Loucy (cell line): ENCODE results near the gene TRPM1.

Experiments
- H2AFZ ChIP-seq: fragments of 200-600 bp; sonication (generic); 2 replicates; pipeline ENCODE4 v1.6.0; 2016; ENCODE audit warnings: antibody characterized with exemption, mild to moderate bottlenecking, low read length, moderate library complexity
- H3F3A ChIP-seq: fragments of 200-600 bp; 2 replicates; pipeline ENCODE4 v1.6.0; 2016; ENCODE audit warnings: antibody characterized with exemption, low read depth, mild to moderate bottlenecking
- H3K27me3 ChIP-seq: fragments of 200-600 bp; sonication (generic); 2 replicates; pipeline ENCODE4 v1.6.1; 2014; ENCODE audit warnings: low read length, mild to moderate bottlenecking; ENCODE audit not compliant: insufficient read depth, poor library complexity, severe bottlenecking
- H3K36me3 ChIP-seq: fragments of 200-600 bp; sonication (generic); 2 replicates; pipeline ENCODE4 v1.6.1; 2016; ENCODE audit warnings: low read length; ENCODE audit not compliant: insufficient read depth
- H3K4me1 ChIP-seq: fragments of 200-600 bp; sonication (generic); 2 replicates; pipeline ENCODE4 v1.5.1; 2014; ENCODE audit warnings: low read length, mild to moderate bottlenecking; ENCODE audit not compliant: insufficient read depth, poor library complexity, severe bottlenecking
- H3K4me2 ChIP-seq: fragments of 200-600 bp; sonication (generic); 2 replicates; pipeline ENCODE4 v1.6.0; 2014; ENCODE audit warnings: antibody characterized with exemption, low read length, low read depth, mild to moderate bottlenecking; ENCODE audit not compliant: poor library complexity, severe bottlenecking
- H3K4me3 ChIP-seq: fragments of 200-600 bp; sonication (generic); 2 replicates; pipeline ENCODE4 v1.5.1; 2014; ENCODE audit warnings: low read length, mild to moderate bottlenecking, mixed read lengths; ENCODE audit not compliant: poor library complexity, severe bottlenecking
- H3K79me2 ChIP-seq: fragments of 200-600 bp; sonication (generic); 2 replicates; pipeline ENCODE4 v1.6.1; 2014; ENCODE audit warnings: low read length; ENCODE audit not compliant: insufficient read depth
- H3K9ac ChIP-seq: fragments of 200-600 bp; sonication (generic); 2 replicates; pipeline ENCODE4 v1.6.0; 2014; ENCODE audit warnings: mild to moderate bottlenecking, low read depth, low read length, moderate library complexity; ENCODE audit not compliant: poor library complexity, severe bottlenecking
- H3K9me2 ChIP-seq: fragments of 200-600 bp; sonication (generic); replicated peaks from 2 replicates; pipeline ENCODE4 v1.6.1; 2016; ENCODE audit warnings: low read depth, low read length, mixed read lengths
- H3K9me3 ChIP-seq: fragments of 200-600 bp; sonication (generic); 2 replicates; pipeline ENCODE4 v1.6.1; 2014; ENCODE audit warnings: mild to moderate bottlenecking, antibody characterized with exemption, low read length, low read depth; ENCODE audit not compliant: insufficient read depth
- H4K20me1 ChIP-seq: fragments of 200-600 bp; sonication (generic); 2 replicates; pipeline ENCODE4 v1.6.0; 2014; ENCODE audit warnings: antibody characterized with exemption, low read length, mild to moderate bottlenecking; ENCODE audit not compliant: insufficient read depth, poor library complexity, severe bottlenecking
- CTCF ChIP-seq: fragments of 200-600 bp; sonication (generic); conservative IDR thresholded peaks from 2 replicates; pipeline ENCODE4 v1.5.1; 2014; ENCODE audit warnings: mild to moderate bottlenecking, antibody characterized with exemption, low read length
- EZH2phosphoT487 ChIP-seq: fragments of 200-600 bp; IDR thresholded peaks from 2 replicates; pipeline ENCODE4 v1.6.1; 2018; ENCODE audit warnings: antibody characterized with exemption, mild to moderate bottlenecking, moderate library complexity, borderline replicate concordance

Gene TRPM1

GRCh38 chr15:31050953-31051352 is 50.6 kb downstream of the TRPM1 start:
- Histone ChIP-seq H3K9ac (no peak overlapping the region), H3K4me1 (no peaks in the 10 kb centered on the region), H3K36me3 (no peaks in the 10 kb centered on the region), H3K9me2 (no peaks in the 10 kb centered on the region), H3K4me2 (no peak overlapping the region), H3K27me3 (no peaks in the 10 kb centered on the region), H2AFZ (no peak overlapping the region), H3K79me2 (no peaks in the 10 kb centered on the region), H3K4me3 (no peak overlapping the region), H3F3A (no peaks in the 10 kb centered on the region), H4K20me1 (no peaks in the 10 kb centered on the region), H3K9me3 (no peaks in the 10 kb centered on the region)
- TF ChIP-seq CTCF (no peak), EZH2phosphoT487 (no peak)

- H4K20me1 ChIP-seq = no peaks in the 10 kb centered on the region
- H3K36me3 ChIP-seq = no peaks in the 10 kb centered on the region
- H3K4me2 ChIP-seq = no peak overlapping the region
- peak overlapping the region; percentile 71 for H2AFZ ChIP-seq
- no peaks in the 10 kb centered on the region for H3K9me2 ChIP-seq
- H3K4me1 ChIP-seq = no peaks in the 10 kb centered on the region
- no peak overlapping the region for H3K4me3 ChIP-seq
- no peak overlapping the region for H3K9ac ChIP-seq
- TF ChIP-seq CTCF (no peak), EZH2phosphoT487 (no peak)
- no peaks in the 10 kb centered on the region for H3K9me3 ChIP-seq
- no peaks in the 10 kb centered on the region for H3K27me3 ChIP-seq
- no peaks in the 10 kb centered on the region for H3K79me2 ChIP-seq
- no peaks in the 10 kb centered on the region for H3F3A ChIP-seq
These were observed 51.6 kb downstream of the TRPM1 start for GRCh38 chr15:31049682-31050615.

- Histone ChIP-seq H4K20me1 (no peaks in the 10 kb centered on the region), H3K9me2 (no peaks in the 10 kb centered on the region), H3K36me3 (no peaks in the 10 kb centered on the region), H3K4me3 (no peak overlapping the region), H3F3A (no peaks in the 10 kb centered on the region), H2AFZ (0 out of 2 replicates have a peak overlapping the region, but pooled peaks have one; percentile 71), H3K27me3 (no peaks in the 10 kb centered on the region), H3K9ac (no peak overlapping the region), H3K4me1 (no peaks in the 10 kb centered on the region), H3K79me2 (no peaks in the 10 kb centered on the region), H3K9me3 (no peaks in the 10 kb centered on the region), H3K4me2 (no peak overlapping the region)
- TF ChIP-seq CTCF = no peak
- no peak for TF ChIP-seq EZH2phosphoT487
These were observed 52.4 kb downstream of the TRPM1 start for GRCh38 chr15:31049111-31049510.
